ENCODE results near the gene MED27. TPM values are rescaled to one million over a fixed set of nuclear protein-coding genes. Genes with fewer than 3 reads are reported as not detected.

MED27 gene
- total and polyA plus RNA-seq, 2 of the 4 experiments (the other 2 are of a cell fraction) = 50.2 to 63.4 TPM

- Histone ChIP-seq H4K8ac (ENCODE audit: low read depth in 2 of 2, low read length in 2 of 2) (no peak overlapping the region), H3K4ac (ENCODE audit: low read depth, low read length) (no peak overlapping the region), H3K9me1 (ENCODE audit: insufficient read depth, low read length) (no peaks in the 10 kb centered on the region), H2AK9ac (replicated peaks; ENCODE audit: low read depth, low read length, poor library complexity) (peak overlapping the region; percentile 45), H3K14ac (replicated peaks; ENCODE audit: low read depth, low read length) (no peak overlapping the region), H4K5ac (ENCODE audit: low read depth, low read length) (no peak overlapping the region), H2BK5ac (ENCODE audit: low read depth, low read length, poor library complexity, severe bottlenecking) (no peak overlapping the region), H3K4me2 (ENCODE audit: low read depth, low read length) (no peak overlapping the region), H3K23ac (ENCODE audit: low read depth, low read length) (no peak overlapping the region), H3K18ac (ENCODE audit: low read depth, low read length) (no peak overlapping the region), H3K27me3 (ENCODE audit: control insufficient read depth, insufficient read depth, low read length) (peaks cover 72% of the 10 kb centered on the region), H4K91ac (ENCODE audit: insufficient read depth, low read depth, low read length) (no peak overlapping the region), H2AFZ (replicated peaks; ENCODE audit: low read length, poor library complexity) (no peak overlapping the region), H2BK15ac (ENCODE audit: low read depth, low read length) (no peak overlapping the region), H3K36me3 (ENCODE audit: control insufficient read depth, insufficient read depth, low read length) (no peaks in the 10 kb centered on the region), H2BK120ac (ENCODE audit: low read depth, low read length) (no peak overlapping the region), H3K27ac (ENCODE audit: insufficient read depth, low read length) (no peak overlapping the region), H2BK20ac (ENCODE audit: low read depth, low read length) (no peak overlapping the region), H3K79me1 (ENCODE audit: low read depth in 1 of 2, low read length in 2 of 2) (no peaks in the 10 kb centered on the region), H3K9ac (ENCODE audit: low read depth, low read length) (no peak overlapping the region), H3K4me1 (ENCODE audit: control insufficient read depth, insufficient read depth, low read length) (no peaks in the 10 kb centered on the region; the same call in 1 of the 2 replicates), H4K20me1 (ENCODE audit: insufficient read depth, low read length) (no peaks in the 10 kb centered on the region), H3K9me3 (ENCODE audit: control insufficient read depth, insufficient read depth, low read length) (peaks cover 3% of the 10 kb centered on the region; the same call in 1 of the 2 replicates), H3K56ac (ENCODE audit: extremely low read depth, insufficient read depth, low read length) (no peak overlapping the region), H2AK5ac (ENCODE audit: low read depth, low read length) (no peak overlapping the region), H3K4me3 (ENCODE audit: insufficient read depth, low read depth, low read length) (no peak overlapping the region)
- ChIA-PET POLR2A (ENCODE audit: unreplicated experiment) (no interaction called here), CTCF (no interaction called here)
- no TSS peak for BruUV-seq (replicated peaks)
- in situ Hi-C loops (cut with MboI; ENCODE audit: low sequenced_read_pairs) = no loop called here
- 83% methylated on average over 13 of the region's 23 CpGs; no CpG with 5 or more reads in 1 of the 2 experiments for WGBS, 2 experiments (ENCODE audit: extremely low coverage in 2 of 2, insufficient read length in 1 of 2)
- ATAC-seq (ENCODE audit: low read depth) (no peak), DNase-seq (no peak)
- no peak for TF ChIP-seq MAZ (IDR thresholded peaks at IDR 0.05; ENCODE audit: borderline replicate concordance, low read depth, low read length)
- dilution Hi-C loops (cut with HindIII; ENCODE audit: low sequenced_read_pairs, unreplicated experiment) = no loop called here
- intact Hi-C loops (cut with micrococcal nuclease) = no loop called here
These were observed 267.4 kb downstream of the MED27 start for GRCh38 chr9:131812116-131812790.
